Measurements from ENCODE around the gene MS4A12. TPM values are rescaled to one million over a fixed set of nuclear protein-coding genes. Genes with fewer than 3 reads are reported as not detected.

MS4A12 gene
- total RNA-seq (2016; rRNA removed; fragmentation: Illumina TruSeq; extraction: Trizol) (not detected in 2 replicates), polyA plus RNA-seq (2011; rRNA removed) (not detected in 2 replicates), polyA minus RNA-seq (2011; rRNA and poly(A)+ RNA removed; ENCODE audit: low replicate concordance) (not detected in 2 replicates), Bru-seq, nascent RNA (not detected), BruChase-seq, experiment 1, labeled RNA remaining after a 6-hour chase (not detected), BruChase-seq, experiment 2, labeled RNA remaining after a 2-hour chase (not detected)
- not detected in 2 replicates for total RNA-seq (2016; cell fraction: cytosol; rRNA removed; fragmentation: Illumina TruSeq; extraction: Trizol; ENCODE audit: low read depth)
- total RNA-seq (2016; cell fraction: insoluble cytoplasmic fraction; rRNA removed; fragmentation: Illumina TruSeq; extraction: Trizol), result not detected in 2 replicates
- not detected in 2 replicates for total RNA-seq (2016; cell fraction: membrane; rRNA removed; fragmentation: Illumina TruSeq; extraction: Trizol)
- total RNA-seq (2016; cell fraction: nucleus; rRNA removed; fragmentation: Illumina TruSeq; extraction: Trizol), result not detected in 2 replicates
- not detected in 2 replicates for polyA plus RNA-seq (2011; cell fraction: cytosol; rRNA removed)
- not detected in 2 replicates for polyA plus RNA-seq (2011; cell fraction: nucleus; rRNA removed)
- polyA plus RNA-seq (2012), result not detected in 2 replicates
- polyA plus RNA-seq (2016; cell fraction: cytosol; fragmentation: Illumina TruSeq; extraction: Trizol; ENCODE audit: low read depth), result not detected in 2 replicates
- not detected in 2 replicates for polyA plus RNA-seq (2016; cell fraction: insoluble cytoplasmic fraction; fragmentation: Illumina TruSeq; extraction: Trizol; ENCODE audit: low read depth)
- not detected in 2 replicates for polyA plus RNA-seq (2016; cell fraction: membrane; fragmentation: Illumina TruSeq; extraction: Trizol; ENCODE audit: low read depth)
- polyA plus RNA-seq (2016; cell fraction: nucleus; fragmentation: Illumina TruSeq; extraction: Trizol; ENCODE audit: insufficient read depth, low read depth), result not detected in 2 replicates
- not detected in 2 replicates for polyA minus RNA-seq (2011; cell fraction: cytosol; rRNA and poly(A)+ RNA removed)
- polyA minus RNA-seq (2011; cell fraction: nucleus; rRNA and poly(A)+ RNA removed), result not detected in 2 replicates
- long read RNA-seq, experiment 1, result 0 reads
- long read RNA-seq, experiment 2, result 0 reads

GRCh38 chr11:60492488-60493009 is at the start of gene MS4A12:
Gene MS4A12 (plus strand): TSS chr11:60492778. CDS start chr11:60497319, 4,541 bp downstream.
- in situ Hi-C loops (cut with HindIII; ENCODE audit: extremely low pct_ligation_motif_present, low pct_unique_long_range_greater_than_20kb), result loop anchor here (25.0 kb wide), 1 partner anchor 155 kb away; the partner anchor contains the start of gene MS4A6E
- H3K36me3 ChIP-seq (replicated peaks in 1 of 2; ENCODE audit: control insufficient read depth in 1 of 2, insufficient read depth in 2 of 2, low read length in 2 of 2), result no peaks in the 10 kb centered on the region
- H3K9ac ChIP-seq (ENCODE audit: insufficient read depth, low read depth, low read length), result no peak within 1 kb of the TSS
- TF ChIP-seq ZNF597 (CRISPR knock-in tag; IDR thresholded peaks at IDR 0.05) (no peak), MATR3 (CRISPR knock-in tag; IDR thresholded peaks at IDR 0.05) (no peak), ZNF737 (CRISPR knock-in tag; IDR thresholded peaks at IDR 0.05; ENCODE audit: borderline replicate concordance) (no peak), ZSCAN20 (CRISPR knock-in tag; IDR thresholded peaks at IDR 0.05; ENCODE audit: borderline replicate concordance) (no peak), HOXA9 (CRISPR knock-in tag; IDR thresholded peaks at IDR 0.05; ENCODE audit: borderline replicate concordance) (no peak), HNRNPLL (IDR thresholded peaks at IDR 0.05; ENCODE audit: low read depth, low read length, poor library complexity, severe bottlenecking) (no peak), CHCHD3 (CRISPR knock-in tag; IDR thresholded peaks at IDR 0.05) (no peak), JUNB (CRISPR knock-in tag; IDR thresholded peaks at IDR 0.05; ENCODE audit: borderline replicate concordance) (no peak), PAX8 (CRISPR knock-in tag; IDR thresholded peaks at IDR 0.05; ENCODE audit: borderline replicate concordance) (no peak), BHLHE40 (IDR thresholded peaks at IDR 0.05; ENCODE audit: low read length) (no peak), ZKSCAN1 (IDR thresholded peaks at IDR 0.05; ENCODE audit: low read length) (no peak), MED1 (CRISPR knock-in tag; IDR thresholded peaks at IDR 0.05) (no peak), HIC2 (CRISPR knock-in tag; IDR thresholded peaks at IDR 0.05; ENCODE audit: low read depth) (no peak)
- no peak within 1 kb of the TSS for H3K4me3 ChIP-seq (replicated peaks in 1 of 3; ENCODE audit: insufficient read depth in 1 of 3, low read depth in 2 of 3, low read length in 3 of 3)
- H3K4me1 ChIP-seq (ENCODE audit: insufficient read depth, low read length), result no peaks in the 10 kb centered on the region
- WGBS (ENCODE audit: low lambda C conversion rate), result 22% methylated on average over 4 of the region's 4 CpGs
- DNase-seq (ENCODE audit: low spot score) (no peak), ATAC-seq (no peak), FAIRE-seq (no peak)
- no peaks in the 10 kb centered on the region for H3K79me2 ChIP-seq (ENCODE audit: insufficient read depth, low read length)
- ChIA-PET CTCF (ENCODE audit: low intra/inter-chr PET ratio, low total read pairs) (no interaction called here), POLR2A (no interaction called here)
- intact Hi-C loops (cut with micrococcal nuclease; ENCODE audit: unreplicated experiment), result no loop called here
- no peaks in the 10 kb centered on the region for H4K20me1 ChIP-seq (ENCODE audit: insufficient read depth, low read length)
- 0 out of 5 replicates have a peak, but pooled peaks cover 0 to 3% of the 10 kb centered on the region in 2 experiments for H3K27me3 ChIP-seq (ENCODE audit: control insufficient read depth in 1 of 2, insufficient read depth in 2 of 2, low read length in 2 of 2)
- no peak within 1 kb of the TSS for H3K27ac ChIP-seq (ENCODE audit: extremely low read length, insufficient read depth, low read length)
- H3K4me2 ChIP-seq (ENCODE audit: low read depth, low read length), result no peak within 1 kb of the TSS
- no peak within 1 kb of the TSS for H2AFZ ChIP-seq (ENCODE audit: low read length)
- BruUV-seq (replicated peaks), result no TSS peak
- no peaks in the 10 kb centered on the region for H3K9me3 ChIP-seq (ENCODE audit: low read length)

Measured in HepG2 (cell line).